ENCODE results near the gene CEP112.

CEP112 gene

GRCh38 chr17:65628644-65629036 lies 563.3 kb downstream of the CEP112 start:
- no peak for DNase-seq

- peak; percentile 76 for DNase-seq
Observed at GRCh38 chr17:65627891-65628643, 563.9 kb downstream of the CEP112 start.

- DNase-seq, result no peak
Observed at GRCh38 chr17:65627108-65627507, 564.8 kb downstream of the CEP112 start.

- no peak for DNase-seq
Observed at GRCh38 chr17:65626451-65626850, 565.5 kb downstream of the CEP112 start.

GRCh38 chr17:65618516-65618915 lies 573.4 kb downstream of the CEP112 start:
- DNase-seq, result no peak

- DNase-seq, result no peak
Observed at GRCh38 chr17:65617496-65617895, 574.4 kb downstream of the CEP112 start.

- DNase-seq, result no peak
Observed at GRCh38 chr17:65609749-65610148, 582.2 kb downstream of the CEP112 start.

GRCh38 chr17:65609286-65609685 lies 582.6 kb downstream of the CEP112 start:
- DNase-seq, result no peak

- no peak for DNase-seq
Observed at GRCh38 chr17:65604070-65604469, 587.9 kb downstream of the CEP112 start.

GRCh38 chr17:65601881-65602280 lies 590.1 kb downstream of the CEP112 start:
- no peak for DNase-seq

GRCh38 chr17:65601145-65601544 lies 590.8 kb downstream of the CEP112 start:
- DNase-seq, result no peak

GRCh38 chr17:65600518-65600917 lies 591.4 kb downstream of the CEP112 start:
- DNase-seq, result no peak

- DNase-seq, result no peak
Observed at GRCh38 chr17:65599650-65600049, 592.3 kb downstream of the CEP112 start.

- no peak for DNase-seq
Observed at GRCh38 chr17:65598746-65599145, 593.2 kb downstream of the CEP112 start.

GRCh38 chr17:65595071-65595656 lies 596.8 kb downstream of the CEP112 start:
- no peak for DNase-seq

- DNase-seq, result peak; percentile 25
Observed at GRCh38 chr17:65593855-65594845, 597.8 kb downstream of the CEP112 start.

GRCh38 chr17:65593092-65593854 lies 598.7 kb downstream of the CEP112 start:
- DNase-seq, result no peak

GRCh38 chr17:65592125-65592965 lies 599.6 kb downstream of the CEP112 start:
- no peak for DNase-seq

GRCh38 chr17:65589321-65589720 lies 602.6 kb downstream of the CEP112 start:
- DNase-seq, result no peak

- no peak for DNase-seq
Observed at GRCh38 chr17:65588181-65588808, 603.6 kb downstream of the CEP112 start.

GRCh38 chr17:65587534-65588180 lies 604.3 kb downstream of the CEP112 start:
- DNase-seq, result no peak

Measured in NCI-H2171 treated with DMSO at 0.1 percent for 48 hours (cell line).